Left hindlimb (tissue), 1 donor: Measurements from ENCODE around the gene TPPP.
A peak's percentile ranks its signal among the peaks of the same experiment; 100 is the strongest.
"Not testable (repeated sequence)": the region's sequence is repeated elsewhere in the genome, so short reads cannot be mapped to it uniquely, and the experiment has no call there.

Experiments used
- DNase-seq: peaks from one replicate; pipeline ENCODE4 v3.0.0-alpha.2; 2018

TPPP gene

GRCh38 chr5:693271-694041 lies at the start of gene TPPP:
Gene TPPP, minus strand, starts transcription at chr5:693352. Its CDS starts 15,292 bp downstream, at chr5:678060.
- peak; percentile 74 for DNase-seq

- not testable (repeated sequence) for DNase-seq
Observed at GRCh38 chr5:742276-742675, 49.1 kb upstream of the TPPP start.

GRCh38 chr5:734145-734544 lies 41.0 kb upstream of the TPPP start:
- DNase-seq, result not testable (repeated sequence)

DNA sequence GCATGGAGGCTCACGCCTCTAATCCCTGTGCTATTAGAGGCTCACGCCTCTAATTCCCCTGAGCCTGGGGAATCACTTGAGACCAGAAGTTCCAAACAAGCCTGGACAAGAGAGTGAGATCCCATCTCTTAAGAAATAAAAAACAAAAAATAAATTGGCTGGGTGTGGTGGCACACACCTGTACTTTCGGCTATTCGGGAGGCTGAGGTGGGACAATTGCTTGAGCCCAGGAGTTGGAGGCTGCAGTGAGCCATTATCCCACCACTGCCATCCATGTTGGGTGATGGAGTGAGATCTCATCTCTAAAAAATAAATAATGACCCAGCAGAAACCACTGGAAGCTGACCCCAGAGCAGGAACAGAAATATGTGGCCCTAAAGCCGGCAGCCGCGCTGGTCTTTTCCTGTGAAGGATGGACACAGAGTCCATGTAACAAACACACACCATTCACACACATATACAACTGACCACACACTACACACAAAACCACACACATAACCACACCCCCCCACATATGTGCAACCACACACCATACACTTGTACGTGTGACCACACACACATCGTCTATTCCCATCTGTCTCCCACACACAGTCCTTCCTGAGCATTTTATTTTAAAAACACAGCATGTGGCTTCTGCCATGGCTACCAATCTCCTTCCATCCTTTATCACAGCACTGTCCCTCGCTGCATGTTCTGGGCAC lies 39.8 kb upstream of the TPPP start:
- not testable (repeated sequence) for DNase-seq

GRCh38 chr5:729225-729624 lies 36.1 kb upstream of the TPPP start:
- DNase-seq, result not testable (repeated sequence)

- DNase-seq, result not testable (repeated sequence)
Observed at GRCh38 chr5:727087-727486, 33.9 kb upstream of the TPPP start.

GRCh38 chr5:723865-724264 lies 30.7 kb upstream of the TPPP start:
- not testable (repeated sequence) for DNase-seq

GRCh38 chr5:723309-723708 lies 30.2 kb upstream of the TPPP start:
- DNase-seq, result not testable (repeated sequence)

DNA sequence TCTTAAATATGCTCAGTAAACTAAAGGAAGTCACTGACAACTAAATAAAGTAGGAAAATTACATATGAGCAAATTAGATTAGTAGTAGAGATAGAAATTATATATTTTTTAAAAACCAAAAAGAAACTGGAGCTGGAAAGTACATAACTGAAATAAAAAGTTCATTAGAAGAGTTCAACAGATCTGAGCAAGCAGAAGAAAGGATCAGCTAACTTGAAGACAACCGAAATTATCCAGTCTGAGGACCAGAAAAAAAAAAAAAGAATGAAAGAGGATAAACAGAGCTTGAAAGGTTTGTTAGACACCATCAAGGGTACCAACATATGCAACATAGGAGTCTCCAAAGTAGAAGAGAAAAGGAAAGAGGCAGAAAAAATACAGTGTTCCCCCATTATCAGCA lies 26.2 kb upstream of the TPPP start:
- DNase-seq, result not testable (repeated sequence)

GRCh38 chr5:717143-717542 lies 24.0 kb upstream of the TPPP start:
- DNase-seq, result no peak

GRCh38 chr5:716740-717139 lies 23.6 kb upstream of the TPPP start:
- DNase-seq, result not testable (repeated sequence)

DNA sequence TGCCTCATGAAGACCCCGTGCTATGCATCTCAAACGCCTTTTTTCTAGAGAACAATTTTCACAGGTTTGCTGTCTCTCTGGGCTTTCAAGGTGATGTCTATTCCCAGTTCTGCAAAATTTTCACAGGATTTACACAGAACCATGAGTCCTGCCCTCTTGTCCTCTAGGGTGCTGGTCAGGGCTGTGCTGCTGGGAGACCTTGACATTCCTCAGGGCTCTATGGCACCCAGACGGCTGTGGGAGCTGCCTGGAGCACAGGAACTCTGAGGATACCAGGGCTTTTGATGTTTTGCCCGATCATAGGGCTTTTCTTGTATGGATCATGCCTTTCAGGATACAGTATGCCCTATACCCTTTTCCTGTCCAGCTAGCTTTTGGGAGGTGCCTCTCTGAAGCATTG lies 22.5 kb upstream of the TPPP start:
- not testable (repeated sequence) for DNase-seq

- DNase-seq, result not testable (repeated sequence)
Observed at GRCh38 chr5:714215-715118, 21.3 kb upstream of the TPPP start.

DNA sequence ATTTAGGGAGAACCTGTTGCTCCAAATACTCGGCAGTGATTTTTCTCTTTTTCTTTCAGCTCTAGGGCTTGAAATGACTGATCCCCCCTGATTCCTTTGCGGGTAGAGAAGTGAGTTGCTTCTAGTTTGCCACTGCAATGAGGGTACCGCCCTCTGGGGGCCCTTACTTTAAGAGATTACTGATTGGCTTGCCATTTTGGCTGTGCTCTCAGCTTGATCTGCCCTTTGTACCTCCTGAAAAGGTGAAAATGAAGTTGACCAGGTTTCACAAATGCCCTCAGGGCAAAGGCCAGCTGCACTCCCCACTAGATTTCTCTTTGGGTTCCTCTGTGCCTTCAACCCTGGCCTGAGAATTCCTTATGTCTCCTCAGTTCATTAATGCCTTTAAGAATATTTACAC lies 20.5 kb upstream of the TPPP start:
- DNase-seq, result not testable (repeated sequence)

DNA sequence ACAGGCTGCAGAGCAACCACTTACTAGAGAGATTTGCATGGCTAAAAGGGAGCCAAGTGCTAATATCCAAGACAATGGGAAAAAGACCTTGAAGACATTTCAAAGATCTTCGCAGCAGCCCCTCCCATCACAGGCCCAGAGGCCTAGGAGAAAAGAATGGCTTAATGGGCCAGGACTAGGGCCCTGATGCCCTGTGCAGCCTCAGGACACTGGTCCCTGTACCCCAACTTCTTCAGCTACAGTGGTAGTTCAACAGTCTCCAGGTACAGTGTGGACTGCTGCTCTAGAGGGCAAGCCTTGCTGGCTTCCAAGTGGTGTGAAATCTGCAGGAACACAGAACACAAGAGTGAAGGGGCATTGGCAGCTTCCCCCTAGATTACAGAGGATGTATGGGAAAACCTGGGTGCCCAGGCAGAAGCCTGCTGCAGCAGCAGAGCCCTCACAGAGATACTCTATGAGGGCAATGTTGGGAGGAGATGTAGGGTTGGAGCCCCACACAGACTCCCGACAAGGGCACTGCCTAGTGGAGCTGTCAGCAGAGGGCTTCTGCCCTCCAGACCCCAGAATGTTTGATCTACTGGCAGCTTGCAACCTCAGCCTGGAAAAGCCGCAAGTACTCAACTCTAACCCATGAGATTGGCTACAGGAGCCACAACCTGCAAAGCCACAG lies 15.8 kb upstream of the TPPP start:
- not testable (repeated sequence) for DNase-seq

- DNase-seq, result not testable (repeated sequence)
Observed at GRCh38 chr5:708374-708773, 15.2 kb upstream of the TPPP start.

- not testable (repeated sequence) for DNase-seq
Observed at GRCh38 chr5:706127-706526, 13.0 kb upstream of the TPPP start.

DNA sequence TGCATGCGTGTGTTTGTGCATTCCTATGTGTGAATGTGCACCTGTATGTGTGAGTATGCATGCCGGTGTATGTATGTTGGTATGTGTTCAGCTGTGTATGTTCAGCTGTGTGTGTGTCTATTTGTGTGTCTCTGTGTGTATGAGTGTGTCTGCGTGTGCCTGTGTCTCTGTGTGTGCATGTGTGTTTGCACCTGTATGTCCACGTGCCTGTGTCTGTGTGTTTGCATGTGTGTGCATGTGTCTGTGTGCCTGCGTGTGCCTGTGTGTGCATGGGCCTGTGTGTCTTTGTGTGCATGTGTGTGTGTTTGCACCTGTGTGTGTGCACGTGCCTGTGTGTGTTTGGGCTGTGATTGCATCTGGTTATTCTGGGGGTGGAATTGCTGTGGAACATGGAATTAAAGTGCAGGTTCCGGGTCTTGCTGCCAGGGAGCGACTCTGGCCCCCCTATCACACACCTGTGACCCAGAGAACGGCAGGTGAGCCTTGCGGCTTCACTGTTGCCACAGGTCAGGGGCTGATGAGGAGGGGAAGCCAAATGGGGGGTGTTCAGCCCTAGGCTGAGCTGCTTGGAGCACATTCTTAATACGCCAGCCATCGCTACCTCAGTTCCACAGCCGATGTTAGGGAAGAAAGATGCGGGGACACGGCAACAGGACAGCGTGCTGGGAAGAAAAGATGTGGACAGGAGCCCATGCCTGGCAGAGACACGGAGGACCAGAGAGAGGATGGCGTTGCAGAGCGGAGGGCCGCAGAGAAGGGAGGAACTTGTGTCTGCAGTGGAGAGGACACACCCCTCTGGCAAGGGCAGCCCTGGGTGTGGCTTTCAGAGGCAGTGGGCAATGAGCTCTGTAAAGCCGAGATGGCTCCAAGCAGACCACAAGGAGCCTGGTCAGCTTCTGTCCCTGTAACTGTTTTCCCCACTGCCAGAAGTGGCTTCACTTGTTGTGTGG lies 3.9 kb upstream of the TPPP start:
- peak; percentile 34 for DNase-seq

DNA sequence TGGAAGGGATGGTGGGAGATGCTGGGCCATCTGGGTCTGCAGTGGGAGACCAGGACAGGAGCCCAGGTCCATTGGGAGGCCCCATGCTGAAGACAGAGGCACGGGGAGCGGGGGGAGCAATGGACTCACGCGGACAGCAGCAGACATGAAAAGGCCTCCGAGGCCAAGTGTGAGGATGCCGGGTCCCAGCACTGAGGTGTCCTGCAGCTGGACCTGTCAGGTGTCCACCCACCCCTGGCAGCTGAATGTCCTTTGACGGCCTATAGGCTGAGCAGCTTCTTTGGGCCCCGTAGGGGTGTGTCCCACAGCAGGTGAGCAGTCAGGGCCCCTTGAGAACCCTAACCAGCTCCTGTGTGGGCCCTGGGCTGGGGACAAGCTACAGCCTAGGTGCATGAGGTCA lies 3.0 kb upstream of the TPPP start:
- DNase-seq, result not testable (repeated sequence)

- not testable (repeated sequence) for DNase-seq
Observed at GRCh38 chr5:695475-695874, 2.3 kb upstream of the TPPP start.

DNA sequence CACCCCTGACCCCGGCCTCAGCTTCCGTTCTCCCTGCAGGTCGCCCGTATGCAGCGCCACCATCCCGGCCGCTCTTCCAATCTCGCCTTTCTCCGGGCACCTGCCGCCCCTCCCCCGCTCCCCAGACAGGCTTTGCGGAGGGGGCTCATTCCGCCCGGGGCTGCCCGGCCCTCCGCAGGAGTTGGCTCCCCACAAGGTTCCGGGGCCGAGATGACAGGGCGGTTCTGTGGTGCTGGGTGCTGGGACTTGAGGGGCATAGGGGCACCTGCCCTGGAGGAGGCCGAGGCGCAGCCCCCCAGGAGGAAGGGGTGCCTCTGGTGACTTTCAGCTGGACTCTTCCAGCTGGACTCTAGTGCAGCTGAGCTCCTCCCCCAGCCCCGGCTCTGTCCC lies 885 bp upstream of the TPPP start:
- peak; percentile 33 for DNase-seq
